ENCODE data around the gene PTGDR2.
A peak's percentile ranks its signal among the peaks of the same experiment; 100 is the strongest.
"Not testable (repeated sequence)": the region's sequence is repeated elsewhere in the genome, so short reads cannot be mapped to it uniquely, and the experiment has no call there.

The PTGDR2 gene

GRCh38 chr11:60841797-60842667, 13.7 kb downstream of the PTGDR2 start, which contains the start of gene CCDC86:
Gene CCDC86 (plus strand): TSS chr11:60842113. CDS start chr11:60842125, 12 bp downstream.
- DNase-seq (ENCODE audit: low read depth in 3 of 3), result peak; percentile 97 to 99 (median 99)

GRCh38 chr11:60840470-60841430, 15.0 kb downstream of the PTGDR2 start:
- no peak for DNase-seq (ENCODE audit: low read depth in 3 of 3)

- DNase-seq (ENCODE audit: low read depth in 3 of 3), result no peak
Observed at GRCh38 chr11:60838132-60838531, 17.6 kb downstream of the PTGDR2 start.

- DNase-seq (ENCODE audit: low read depth in 3 of 3), result no peak
Observed at GRCh38 chr11:60836866-60837515, 18.8 kb downstream of the PTGDR2 start.

- DNase-seq (ENCODE audit: low read depth in 3 of 3), result no peak
Observed at GRCh38 chr11:60835534-60835846, 20.3 kb downstream of the PTGDR2 start.

- DNase-seq (ENCODE audit: low read depth in 3 of 3), result no peak
Observed at GRCh38 chr11:60834742-60835533, 20.8 kb downstream of the PTGDR2 start.

GRCh38 chr11:60831501-60832079, 24.2 kb downstream of the PTGDR2 start:
- no peak for DNase-seq (ENCODE audit: low read depth in 3 of 3)

- peak; percentile 58 to 69 (median 60) for DNase-seq (ENCODE audit: low read depth in 3 of 3)
Observed at GRCh38 chr11:60831143-60831500, 24.6 kb downstream of the PTGDR2 start.

- DNase-seq (ENCODE audit: low read depth in 3 of 3), result no peak
Observed at GRCh38 chr11:60830478-60831142, 25.1 kb downstream of the PTGDR2 start.

- no peak for DNase-seq (ENCODE audit: low read depth in 3 of 3)
Observed at GRCh38 chr11:60825790-60826189, 30.0 kb downstream of the PTGDR2 start.

GRCh38 chr11:60825118-60825517, 30.6 kb downstream of the PTGDR2 start:
- no peak for DNase-seq (ENCODE audit: low read depth in 3 of 3)

GRCh38 chr11:60823745-60824306, 31.9 kb downstream of the PTGDR2 start:
- DNase-seq (ENCODE audit: low read depth in 3 of 3), result not testable (repeated sequence)

GRCh38 chr11:60821827-60822599, 33.7 kb downstream of the PTGDR2 start:
- DNase-seq (ENCODE audit: low read depth in 3 of 3), result no peak

GRCh38 chr11:60818057-60818456, 37.7 kb downstream of the PTGDR2 start:
- no peak for DNase-seq (ENCODE audit: low read depth in 3 of 3)

- DNase-seq (ENCODE audit: low read depth in 3 of 3), result no peak
Observed at GRCh38 chr11:60816590-60817157, 39.1 kb downstream of the PTGDR2 start.

GRCh38 chr11:60814112-60814511, 41.6 kb downstream of the PTGDR2 start:
- DNase-seq (ENCODE audit: low read depth in 3 of 3), result no peak

- DNase-seq (ENCODE audit: low read depth in 3 of 3), result no peak
Observed at GRCh38 chr11:60813324-60813723, 42.4 kb downstream of the PTGDR2 start.

GRCh38 chr11:60810569-60810968, 45.2 kb downstream of the PTGDR2 start:
- no peak for DNase-seq (ENCODE audit: low read depth in 3 of 3)

- no peak for DNase-seq (ENCODE audit: low read depth in 3 of 3)
Observed at GRCh38 chr11:60810151-60810550, 45.6 kb downstream of the PTGDR2 start.

Measured in stimulated activated CD4-positive, alpha-beta T cell treated with anti-CD3 and anti-CD28 coated beads, TNF-alpha, amount 100 ng/mL, for 4 hours (primary cell).